Calu3 (cell line): ENCODE measurements around the gene TNS1. TPM values are rescaled to one million over a fixed set of nuclear protein-coding genes. Genes with fewer than 3 reads are reported as not detected.

ENCODE experiments used
- BruUV-seq: library from RNA; stranded (reverse); fragments of 400-500 nt; replicated peaks from 2 replicates; lab custom pipeline; 2021; lab: Mats Ljungman, UMichigan
- CTCF ChIA-PET: fragments of 300-600 bp; sonication (Branson Sonifier 250); formaldehyde crosslinking; loops from one replicate; lab custom pipeline; 2022; ENCODE audit warnings: antibody characterized with exemption; lab: Charles Lee
- DNase-seq: peaks from one replicate; pipeline ENCODE4 v3.0.0; 2022
- H3K27ac Mint-ChIP-seq: one replicate; pipeline ENCODE4 v1.8.0; 2022; ENCODE audit warnings: mixed read lengths; ENCODE audit not compliant: unreplicated experiment
- H3K27me3 Mint-ChIP-seq: one replicate; pipeline ENCODE4 v1.8.0; 2022; ENCODE audit warnings: mixed read lengths; ENCODE audit not compliant: unreplicated experiment
- H3K36me3 Mint-ChIP-seq: one replicate; pipeline ENCODE4 v1.8.0; 2022; ENCODE audit warnings: mild to moderate bottlenecking, moderate library complexity, mixed read lengths; ENCODE audit not compliant: insufficient read depth, unreplicated experiment
- H3K4me1 Mint-ChIP-seq: one replicate; pipeline ENCODE4 v1.8.0; 2022; ENCODE audit warnings: mild to moderate bottlenecking, low read depth, mixed read lengths; ENCODE audit not compliant: unreplicated experiment
- H3K4me3 Mint-ChIP-seq: one replicate; pipeline ENCODE4 v1.8.0; 2022; ENCODE audit warnings: mild to moderate bottlenecking, low read depth, moderate library complexity, mixed read lengths; ENCODE audit not compliant: unreplicated experiment
- H3K9me3 Mint-ChIP-seq: one replicate; pipeline ENCODE4 v1.8.0; 2022; ENCODE audit warnings: low read depth, mixed read lengths; ENCODE audit not compliant: unreplicated experiment
- CTCF ChIP-seq: fragments of 200-600 bp; IDR thresholded peaks from one replicate; pipeline ENCODE4 v1.8.0; 2022; ENCODE audit warnings: antibody characterized with exemption; ENCODE audit not compliant: unreplicated experiment
- intact Hi-C: fragments of 100-400 bp; cut with micrococcal nuclease; formaldehyde crosslinking; loops from one replicate; pipeline ENCODE4 v1.10.0; 2022; ENCODE audit not compliant: unreplicated experiment
- total RNA-seq: library from RNA; stranded (reverse); gene quantifications from 2 replicates; pipeline ENCODE4 v1.2.3, GENCODE V29; 2022

The TNS1 gene
- total RNA-seq, 1 experiment from 2014 or later: 2.2 TPM

- TF ChIP-seq CTCF: no peak
- H3K27ac Mint-ChIP-seq: no peak overlapping the region
These were observed 2.7 kb upstream of the TNS1 start for GRCh38 chr2:218005486-218005885.

GRCh38 chr2:218005028-218005427 is 2.2 kb upstream of the TNS1 start:
- BruUV-seq: no TSS peak
- no peaks in the 10 kb centered on the region for H3K9me3 Mint-ChIP-seq
- DNase-seq: no peak
- H3K4me1 Mint-ChIP-seq: no peaks in the 10 kb centered on the region
- CTCF ChIA-PET: interaction anchor here (2.0 kb wide), 1 partner anchor 11 kb away, joined by 4 read pairs; no protein-coding TSS in a partner anchor
- H3K27ac Mint-ChIP-seq: no peak overlapping the region
- no peak for TF ChIP-seq CTCF
- H3K27me3 Mint-ChIP-seq: peaks cover 91% of the 10 kb centered on the region
- intact Hi-C loops: no loop called here
- H3K4me3 Mint-ChIP-seq: no peak overlapping the region
- peaks cover 4% of the 10 kb centered on the region for H3K36me3 Mint-ChIP-seq

More at GRCh38 chr2:218005486-218005885, 2.7 kb upstream of the TNS1 start:
- peaks cover 4% of the 10 kb centered on the region for H3K36me3 Mint-ChIP-seq
- intact Hi-C loops: no loop called here
- H3K9me3 Mint-ChIP-seq: no peaks in the 10 kb centered on the region
- BruUV-seq: no TSS peak
- H3K4me3 Mint-ChIP-seq: no peak overlapping the region
- peaks cover 91% of the 10 kb centered on the region for H3K27me3 Mint-ChIP-seq
- CTCF ChIA-PET: interaction anchor here (2.0 kb wide), 1 partner anchor 12 kb away, joined by 4 read pairs; no protein-coding TSS in a partner anchor
- DNase-seq: no peak
- no peaks in the 10 kb centered on the region for H3K4me1 Mint-ChIP-seq

GRCh38 chr2:218003981-218004419 is 1.2 kb upstream of the TNS1 start:
- H3K27ac Mint-ChIP-seq: no peak overlapping the region
- no peaks in the 10 kb centered on the region for H3K4me1 Mint-ChIP-seq
- TF ChIP-seq CTCF: no peak
- no peak overlapping the region for H3K4me3 Mint-ChIP-seq
- intact Hi-C loops: no loop called here
- DNase-seq: no peak
- H3K36me3 Mint-ChIP-seq: no peaks in the 10 kb centered on the region
- no TSS peak for BruUV-seq
- no peaks in the 10 kb centered on the region for H3K9me3 Mint-ChIP-seq
- CTCF ChIA-PET: interaction anchor here (0.7 to 2.0 kb wide), 2 partner anchors 10 to 230 kb away, joined by 4 read pairs; no protein-coding TSS in a partner anchor
- H3K27me3 Mint-ChIP-seq: peaks cover 91% of the 10 kb centered on the region

GRCh38 chr2:218003281-218003944 is 618 bp upstream of the TNS1 start:
- Mint-ChIP-seq H3K9me3 (no peaks in the 10 kb centered on the region), H3K27ac (no peak overlapping the region), H3K4me3 (no peak overlapping the region), H3K27me3 (peaks cover 91% of the 10 kb centered on the region), H3K4me1 (no peaks in the 10 kb centered on the region), H3K36me3 (no peaks in the 10 kb centered on the region)
- DNase-seq: no peak
- TF ChIP-seq CTCF: no peak
- intact Hi-C loops: no loop called here
- no TSS peak for BruUV-seq
- CTCF ChIA-PET: interaction anchor here (0.7 to 2.0 kb wide), 2 partner anchors 10 to 229 kb away, joined by 4 read pairs; no protein-coding TSS in a partner anchor
